ENCODE data around the gene FZR1. TPM values are rescaled to one million over a fixed set of nuclear protein-coding genes. Genes with fewer than 3 reads are reported as not detected.

The FZR1 gene
- total RNA-seq, 1 donor: 36.6 TPM

- H3K36me3 ChIP-seq (ENCODE audit: insufficient read depth, low read length): peaks cover 11% of the 10 kb centered on the region
- H3K4me2 ChIP-seq (ENCODE audit: insufficient read depth, low read length): peak within 1 kb of the TSS; percentile 94
- peak within 1 kb of the TSS; percentile 78 for H3K27ac ChIP-seq (ENCODE audit: low read depth, low read length)
- peak within 1 kb of the TSS; percentile 100 for H2AFZ ChIP-seq (ENCODE audit: low read length)
- H3K79me2 ChIP-seq (ENCODE audit: insufficient read depth, low read length): peaks cover 5% of the 10 kb centered on the region
- no peak for DNase-seq (ENCODE audit: insufficient read length, low spot score, missing footprints)
- no peak for TF ChIP-seq CTCF (IDR thresholded peaks at IDR 0.05; ENCODE audit: extremely low read depth, low read depth, low read length)
- H3K4me3 ChIP-seq (ENCODE audit: insufficient read depth, low read length): peak within 1 kb of the TSS; percentile 90
- H3K4me1 ChIP-seq (ENCODE audit: insufficient read depth, low read length): peaks cover 7% of the 10 kb centered on the region
- no peaks in the 10 kb centered on the region for H3K9me3 ChIP-seq (ENCODE audit: low read depth, low read length)
- no peaks in the 10 kb centered on the region for H4K20me1 ChIP-seq (ENCODE audit: insufficient read depth, low read length)
- H3K27me3 ChIP-seq (ENCODE audit: insufficient read depth, low read length): no peaks in the 10 kb centered on the region
Observed at GRCh38 chr19:3572855-3573161, 66.7 kb downstream of the FZR1 start, which contains the start of gene HMG20B. Gene HMG20B, plus strand, starts transcription at chr19:3572944. Its CDS starts 366 bp downstream, at chr19:3573310.

- Histone ChIP-seq H2AFZ (ENCODE audit: low read length) (peak overlapping the region; percentile 35), H3K9me3 (ENCODE audit: low read depth, low read length) (no peaks in the 10 kb centered on the region), H3K4me3 (ENCODE audit: insufficient read depth, low read length) (peak overlapping the region; percentile 90), H3K36me3 (ENCODE audit: insufficient read depth, low read length) (peaks cover 11% of the 10 kb centered on the region), H3K79me2 (ENCODE audit: insufficient read depth, low read length) (peaks cover 5% of the 10 kb centered on the region), H3K27ac (ENCODE audit: low read depth, low read length) (peak overlapping the region; percentile 41), H3K4me2 (ENCODE audit: insufficient read depth, low read length) (peak overlapping the region; percentile 86), H4K20me1 (ENCODE audit: insufficient read depth, low read length) (no peaks in the 10 kb centered on the region), H3K4me1 (ENCODE audit: insufficient read depth, low read length) (peaks cover 7% of the 10 kb centered on the region), H3K27me3 (ENCODE audit: insufficient read depth, low read length) (no peaks in the 10 kb centered on the region)
- DNase-seq (ENCODE audit: insufficient read length, low spot score, missing footprints): peak; percentile 81
- TF ChIP-seq CTCF (IDR thresholded peaks at IDR 0.05; ENCODE audit: extremely low read depth, low read depth, low read length): no peak
Observed at GRCh38 chr19:3573162-3573857, 67.2 kb downstream of the FZR1 start.

GRCh38 chr19:3573858-3574637, 67.9 kb downstream of the FZR1 start:
- Histone ChIP-seq H3K36me3 (ENCODE audit: insufficient read depth, low read length) (peaks cover 11% of the 10 kb centered on the region), H3K27ac (ENCODE audit: low read depth, low read length) (no peak overlapping the region)

More at GRCh38 chr19:3573858-3574637, 67.9 kb downstream of the FZR1 start:
- H3K79me2 ChIP-seq (ENCODE audit: insufficient read depth, low read length): peaks cover 5% of the 10 kb centered on the region
- H3K9me3 ChIP-seq (ENCODE audit: low read depth, low read length): no peaks in the 10 kb centered on the region
- peak; percentile 99 for DNase-seq (ENCODE audit: insufficient read length, low spot score, missing footprints)
- no peak for TF ChIP-seq CTCF (IDR thresholded peaks at IDR 0.05; ENCODE audit: extremely low read depth, low read depth, low read length)
- peak overlapping the region; percentile 86 for H3K4me2 ChIP-seq (ENCODE audit: insufficient read depth, low read length)
- peaks cover 7% of the 10 kb centered on the region for H3K4me1 ChIP-seq (ENCODE audit: insufficient read depth, low read length)
- H4K20me1 ChIP-seq (ENCODE audit: insufficient read depth, low read length): no peaks in the 10 kb centered on the region
- no peaks in the 10 kb centered on the region for H3K27me3 ChIP-seq (ENCODE audit: insufficient read depth, low read length)
- peak overlapping the region; percentile 90 for H3K4me3 ChIP-seq (ENCODE audit: insufficient read depth, low read length)
- H2AFZ ChIP-seq (ENCODE audit: low read length): no peak overlapping the region
